Keratinocyte (primary cell): Measurements from ENCODE around the gene CCDC116. TPM values are rescaled to one million over a fixed set of nuclear protein-coding genes. Genes with fewer than 3 reads are reported as not detected.
"Not testable (repeated sequence)": the region's sequence is repeated elsewhere in the genome, so short reads cannot be mapped to it uniquely, and the experiment has no call there.

Experiments
- DNase-seq: peaks from one replicate; pipeline ENCODE4 v3.0.0-alpha.2; 2011; ENCODE audit warnings: low read depth, missing footprints, low spot score
- FAIRE-seq: peaks from 2 replicates; lab custom pipeline; 2011; peaks lifted over from hg19 to GRCh38; lab: Jason Lieb, UNC
- H2AFZ ChIP-seq: 2 replicates; pipeline ENCODE4 v1.6.0; 2012; ENCODE audit warnings: low read length, control low read depth, inconsistent platforms; ENCODE audit not compliant: control insufficient read depth
- H3K27ac ChIP-seq: 2 replicates; pipeline ENCODE4 v1.5.1; 2011; ENCODE audit warnings: low read length; ENCODE audit not compliant: control insufficient read depth, insufficient read depth
- H3K27me3 ChIP-seq: 3 replicates; pipeline ENCODE4 v1.6.0; 2011; ENCODE audit warnings: low read length; ENCODE audit not compliant: control insufficient read depth, insufficient read depth; ENCODE audit errors: extremely low read depth
- H3K36me3 ChIP-seq, 2 experiments: 2 replicates in 1 of 2; 3 replicates in 1 of 2; pipeline ENCODE4 v1.5.1; 2011; ENCODE audit warnings: low read length in 2 of 2, mild to moderate bottlenecking in 1 of 2; ENCODE audit not compliant: control insufficient read depth in 2 of 2, insufficient read depth in 2 of 2; ENCODE audit errors: extremely low read depth in 1 of 2
- H3K4me1 ChIP-seq: 3 replicates; pipeline ENCODE4 v1.5.1; 2011; ENCODE audit warnings: low read length; ENCODE audit not compliant: control insufficient read depth, insufficient read depth; ENCODE audit errors: extremely low read depth
- H3K4me2 ChIP-seq: 3 replicates; pipeline ENCODE4 v1.6.0; 2011; ENCODE audit warnings: low read depth, low read length; ENCODE audit not compliant: control insufficient read depth, insufficient read depth; ENCODE audit errors: extremely low read depth
- H3K4me3 ChIP-seq, 3 experiments: fragments of 200-600 bp in 1 of 3; sonication (generic) in 1 of 3; 2 replicates in 2 of 3; 3 replicates in 1 of 3; pipeline ENCODE4 v1.5.1; 2011 to 2016; ENCODE audit warnings: low read length in 3 of 3, mild to moderate bottlenecking in 3 of 3, control low read depth in 2 of 3, inconsistent platforms in 1 of 3, low read depth in 1 of 3, mixed read lengths in 1 of 3, mixed run types in 1 of 3, moderate library complexity in 1 of 3; ENCODE audit not compliant: control insufficient read depth in 2 of 3, insufficient read depth in 2 of 3; ENCODE audit errors: extremely low read depth in 1 of 3
- H3K79me2 ChIP-seq: 2 replicates; pipeline ENCODE4 v1.6.0; 2012; ENCODE audit warnings: low read length; ENCODE audit not compliant: control insufficient read depth, insufficient read depth
- H3K9ac ChIP-seq: 3 replicates; pipeline ENCODE4 v1.6.0; 2011; ENCODE audit warnings: low read length; ENCODE audit not compliant: control insufficient read depth, insufficient read depth; ENCODE audit errors: extremely low read depth
- H3K9me1 ChIP-seq: 3 replicates; pipeline ENCODE4 v1.6.0; 2011; ENCODE audit warnings: low read length; ENCODE audit not compliant: control insufficient read depth, insufficient read depth; ENCODE audit errors: extremely low read depth
- H3K9me3 ChIP-seq: 2 replicates; pipeline ENCODE4 v1.5.1; 2012; ENCODE audit warnings: low read depth, low read length; ENCODE audit not compliant: control insufficient read depth
- H4K20me1 ChIP-seq: 3 replicates; pipeline ENCODE4 v1.6.0; 2011; ENCODE audit warnings: low read length; ENCODE audit not compliant: control insufficient read depth, insufficient read depth; ENCODE audit errors: extremely low read depth
- EZH2 ChIP-seq: IDR thresholded peaks from one replicate; pipeline ENCODE4 v1.6.1; 2012; ENCODE audit warnings: inconsistent platforms, mild to moderate bottlenecking, low read length, moderate library complexity
- dilution Hi-C: fragments of 300-500 bp; cut with MboI; formaldehyde crosslinking; loops from one replicate; pipeline ENCODE4 v1.7.0; 2020; ENCODE audit warnings: low sequenced_read_pairs; ENCODE audit not compliant: extremely low pct_ligation_motif_present
- polyA plus RNA-seq, 5 experiments: library from polyadenylated mRNA; depleted of rRNA in 3 of 5; stranded (reverse) in 3 of 5; stranded (forward) in 1 of 5; unstranded in 1 of 5; fragments of >200 nt; gene quantifications; 1 replicate in 1 of 5; 2 replicates in 3 of 5; 3 replicates in 1 of 5; pipeline versions ENCODE4 v1.2.1 to v1.2.3, GENCODE V29; 2011 to 2012; ENCODE audit warnings: missing spikeins in 2 of 5, low read depth in 1 of 5, low replicate concordance in 1 of 5
- TF ChIP-seq, protein P1 (sequence below), 3 experiments: IDR thresholded peaks in 1 of 3; conservative IDR thresholded peaks in 1 of 3; optimal IDR thresholded peaks in 1 of 3; 2 replicates in 2 of 3; 3 replicates in 1 of 3; pipeline versions ENCODE3 to v1.5.1; 2011; ENCODE audit warnings: low read length in 3 of 3, mild to moderate bottlenecking in 3 of 3, moderate library complexity in 2 of 3, control low read depth in 1 of 3, inconsistent platforms in 1 of 3; ENCODE audit not compliant: insufficient read depth in 2 of 3; ENCODE audit errors: extremely low read depth in 1 of 3

The CCDC116 gene
- polyA plus RNA-seq, 1 donor (not counting 4 experiments of a cell fraction or from before 2014, with no cell fraction given), result 0.03 TPM

DNA sequence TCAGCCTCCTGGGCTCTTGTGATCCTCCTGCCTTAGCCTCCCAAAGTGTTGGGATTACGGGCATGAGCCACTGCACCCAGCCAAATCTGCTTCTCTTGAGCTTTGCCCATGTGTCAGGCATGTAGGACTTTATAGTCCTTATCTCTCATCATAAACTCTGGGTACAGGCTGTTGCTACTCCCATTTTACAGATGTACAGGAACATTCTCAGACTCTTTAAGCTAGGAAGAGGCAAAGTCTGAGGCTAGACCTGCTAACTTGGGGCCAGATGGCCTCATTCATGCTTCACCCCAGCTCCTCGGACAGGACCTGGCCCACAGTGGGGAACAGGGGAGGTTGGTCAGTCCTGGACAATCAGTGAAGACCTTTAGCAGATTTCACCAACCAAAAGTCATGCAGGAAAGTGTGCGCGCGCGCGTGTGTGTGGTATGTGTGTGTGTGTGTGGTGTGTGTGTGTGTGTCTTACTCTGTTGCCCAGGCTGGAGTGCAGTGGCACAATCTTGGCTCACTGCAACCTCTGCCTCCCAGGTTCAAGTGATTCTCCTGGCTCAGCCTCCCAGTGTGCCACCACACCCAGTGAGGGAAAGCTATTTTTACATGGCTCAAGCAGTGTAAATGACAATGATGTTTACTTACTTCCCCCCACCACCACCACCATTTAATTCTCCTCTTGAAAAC lies 26.5 kb upstream of the CCDC116 start:
- Histone ChIP-seq H4K20me1 (peaks cover 28% of the 10 kb centered on the region), H3K27me3 (no peaks in the 10 kb centered on the region), H3K79me2 (peaks cover 88% of the 10 kb centered on the region), H3K4me2 (no peak overlapping the region), H3K9me1 (no peaks in the 10 kb centered on the region), H3K4me1 (no peaks in the 10 kb centered on the region), H3K36me3 (peaks cover 11 to 21% of the 10 kb centered on the region in 2 experiments), H2AFZ (no peak overlapping the region), H3K4me3 (no peak overlapping the region), H3K27ac (no peak overlapping the region), H3K9me3 (no peaks in the 10 kb centered on the region), H3K9ac (no peak overlapping the region)
- FAIRE-seq (no peak), DNase-seq (no peak)
- TF ChIP-seq, protein P1, sequence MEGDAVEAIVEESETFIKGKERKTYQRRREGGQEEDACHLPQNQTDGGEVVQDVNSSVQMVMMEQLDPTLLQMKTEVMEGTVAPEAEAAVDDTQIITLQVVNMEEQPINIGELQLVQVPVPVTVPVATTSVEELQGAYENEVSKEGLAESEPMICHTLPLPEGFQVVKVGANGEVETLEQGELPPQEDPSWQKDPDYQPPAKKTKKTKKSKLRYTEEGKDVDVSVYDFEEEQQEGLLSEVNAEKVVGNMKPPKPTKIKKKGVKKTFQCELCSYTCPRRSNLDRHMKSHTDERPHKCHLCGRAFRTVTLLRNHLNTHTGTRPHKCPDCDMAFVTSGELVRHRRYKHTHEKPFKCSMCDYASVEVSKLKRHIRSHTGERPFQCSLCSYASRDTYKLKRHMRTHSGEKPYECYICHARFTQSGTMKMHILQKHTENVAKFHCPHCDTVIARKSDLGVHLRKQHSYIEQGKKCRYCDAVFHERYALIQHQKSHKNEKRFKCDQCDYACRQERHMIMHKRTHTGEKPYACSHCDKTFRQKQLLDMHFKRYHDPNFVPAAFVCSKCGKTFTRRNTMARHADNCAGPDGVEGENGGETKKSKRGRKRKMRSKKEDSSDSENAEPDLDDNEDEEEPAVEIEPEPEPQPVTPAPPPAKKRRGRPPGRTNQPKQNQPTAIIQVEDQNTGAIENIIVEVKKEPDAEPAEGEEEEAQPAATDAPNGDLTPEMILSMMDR (optimal IDR thresholded peaks at IDR 0.05 in 1 of 3, IDR thresholded peaks at IDR 0.05 in 1 of 3, conservative IDR thresholded peaks at IDR 0.05 in 1 of 3; ENCODE audit: extremely low read depth in 1 of 3, insufficient read depth in 2 of 3, low read length in 3 of 3), result no peak
- no peak for TF ChIP-seq EZH2
- dilution Hi-C loops, result no loop called here

DNA sequence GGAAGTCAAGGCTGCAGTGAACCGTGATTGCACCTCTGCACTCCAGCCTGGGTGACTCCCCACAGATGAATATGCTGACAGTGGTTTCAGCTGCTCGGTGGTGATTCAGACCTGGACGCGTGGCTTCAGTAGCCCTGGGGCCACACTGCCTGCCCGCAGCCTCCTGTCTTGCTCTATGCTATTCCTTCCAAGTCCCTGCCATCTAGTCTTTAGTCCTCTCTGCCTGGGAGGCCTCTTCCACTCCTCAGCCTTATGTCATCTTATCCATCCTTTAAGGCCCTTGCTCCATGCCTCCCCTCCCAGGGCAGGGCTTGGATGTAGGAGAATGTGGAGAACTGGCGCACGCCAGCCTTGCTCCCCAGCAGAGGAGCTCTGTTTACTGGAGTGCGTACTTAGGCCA lies 25.8 kb upstream of the CCDC116 start:
- no peak for FAIRE-seq
- no peak overlapping the region for H3K9ac ChIP-seq

DNA sequence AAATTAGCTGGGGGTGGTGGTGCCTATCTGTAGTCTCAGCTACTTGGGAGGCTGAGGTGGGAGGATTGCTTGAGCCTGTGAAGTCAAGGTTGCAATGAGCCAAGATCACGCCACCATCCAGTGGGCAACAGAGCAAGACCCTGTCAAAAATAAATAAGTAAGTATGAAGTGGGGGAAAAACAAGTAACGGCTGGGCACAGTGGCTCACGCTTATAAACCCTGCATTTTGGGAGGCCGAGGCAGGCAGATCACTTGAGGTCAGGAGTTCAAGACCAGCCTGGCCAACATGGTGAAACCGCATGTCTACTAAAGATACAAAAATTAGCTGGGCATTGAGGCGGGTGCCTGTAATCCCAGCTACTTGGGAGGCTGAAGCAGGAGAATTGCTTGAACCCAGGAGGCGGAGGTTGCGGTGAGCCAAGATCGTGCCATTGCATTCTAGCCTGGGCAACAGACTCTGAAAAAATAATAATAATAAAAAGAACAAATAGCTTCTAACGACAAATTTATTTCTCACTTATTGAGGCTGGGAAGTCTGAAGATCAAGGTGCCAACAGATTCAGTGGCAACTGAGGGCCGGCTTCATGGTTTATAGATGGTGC lies 22.9 kb upstream of the CCDC116 start:
- H3K9me1 ChIP-seq, H3K9me3 ChIP-seq, FAIRE-seq, DNase-seq, H3K4me2 ChIP-seq, H2AFZ ChIP-seq, H3K4me3 ChIP-seq, dilution Hi-C loops, H3K9ac ChIP-seq, H3K27me3 ChIP-seq, H3K27ac ChIP-seq, H3K4me1 ChIP-seq: not testable (repeated sequence)
- Histone ChIP-seq H4K20me1 (peaks cover 34% of the 10 kb centered on the region), H3K79me2 (peaks cover 89% of the 10 kb centered on the region), H3K36me3 (peaks cover 20 to 36% of the 10 kb centered on the region in 2 experiments)

More for the DNA sequence above, 25.8 kb upstream of the CCDC116 start:
- peaks cover 28% of the 10 kb centered on the region for H4K20me1 ChIP-seq
- no peak for TF ChIP-seq EZH2
- TF ChIP-seq, protein P1 (optimal IDR thresholded peaks at IDR 0.05 in 1 of 3, IDR thresholded peaks at IDR 0.05 in 1 of 3, conservative IDR thresholded peaks at IDR 0.05 in 1 of 3; ENCODE audit: extremely low read depth in 1 of 3, insufficient read depth in 2 of 3, low read length in 3 of 3), result no peak
- no peaks in the 10 kb centered on the region for H3K27me3 ChIP-seq
- no peak overlapping the region for H3K4me2 ChIP-seq
- peaks cover 90% of the 10 kb centered on the region for H3K79me2 ChIP-seq
- peaks cover 16 to 28% of the 10 kb centered on the region in 2 experiments for H3K36me3 ChIP-seq
- H3K9me3 ChIP-seq, result no peaks in the 10 kb centered on the region
- no peak overlapping the region for H3K27ac ChIP-seq
- no peaks in the 10 kb centered on the region for H3K9me1 ChIP-seq
- H2AFZ ChIP-seq, result no peak overlapping the region
- H3K4me1 ChIP-seq, result peaks cover 2% of the 10 kb centered on the region
- DNase-seq, result no peak
- dilution Hi-C loops, result no loop called here
- no peak overlapping the region for H3K4me3 ChIP-seq
